ENCODE measurements around the gene RERE. TPM values are rescaled to one million over a fixed set of nuclear protein-coding genes. Genes with fewer than 3 reads are reported as not detected.

Gene RERE
- total RNA-seq, 1 experiment from 2014 or later, result 73.4 TPM

GRCh38 chr1:8846263-8846662 lies 28.8 kb upstream of the RERE start:
- Histone ChIP-seq H3F3A (ENCODE audit: insufficient read depth, low read depth) (no peaks in the 10 kb centered on the region; the same call in 1 of the 2 replicates), H3K27ac (no peak overlapping the region), H3K4me2 (no peak overlapping the region), H3K4me3 (no peak overlapping the region), H3K9me3 (ENCODE audit: insufficient read depth, low read depth) (no peaks in the 10 kb centered on the region), H3K36me3 (ENCODE audit: low read depth) (no peaks in the 10 kb centered on the region), H3K27me3 (ENCODE audit: insufficient read depth, low read depth) (no peaks in the 10 kb centered on the region), H2AFZ (no peak overlapping the region), H3K4me1 (replicated peaks; ENCODE audit: insufficient read depth) (no peaks in the 10 kb centered on the region), H4K20me1 (ENCODE audit: insufficient read depth) (no peaks in the 10 kb centered on the region), H3K9me2 (ENCODE audit: insufficient read depth) (no peaks in the 10 kb centered on the region), H3K79me2 (ENCODE audit: low read depth) (no peaks in the 10 kb centered on the region)
- no TSS peak for BruUV-seq (replicated peaks)
- intact Hi-C loops (cut with micrococcal nuclease; ENCODE audit: unreplicated experiment), result no loop called here
- TF ChIP-seq CTCF (conservative IDR thresholded peaks at IDR 0.05) (no peak), EZH2 (IDR thresholded peaks at IDR 0.05; ENCODE audit: low read depth) (no peak)
- no peak for DNase-seq
- POLR2A ChIA-PET (ENCODE audit: unreplicated experiment), result no interaction called here
- CTCF ChIA-PET, result no interaction called here

GRCh38 chr1:8845104-8846097 lies 28.0 kb upstream of the RERE start:
- CTCF ChIA-PET, result no interaction called here
- no TSS peak for BruUV-seq (replicated peaks)
- H3K4me1 ChIP-seq (replicated peaks; ENCODE audit: insufficient read depth), result no peaks in the 10 kb centered on the region
- H3K9me3 ChIP-seq (ENCODE audit: insufficient read depth, low read depth), result no peaks in the 10 kb centered on the region
- no peaks in the 10 kb centered on the region for H4K20me1 ChIP-seq (ENCODE audit: insufficient read depth)
- no peak overlapping the region for H3K4me3 ChIP-seq
- H3K79me2 ChIP-seq (ENCODE audit: low read depth), result no peaks in the 10 kb centered on the region
- H3K27ac ChIP-seq, result no peak overlapping the region
- no peak overlapping the region for H2AFZ ChIP-seq
- no peaks in the 10 kb centered on the region for H3K36me3 ChIP-seq (ENCODE audit: low read depth)
- POLR2A ChIA-PET (ENCODE audit: unreplicated experiment), result interaction anchor here (0.6 kb wide), 1 partner anchor 142 kb away, joined by 3 read pairs; no protein-coding TSS in a partner anchor
- H3K4me2 ChIP-seq, result no peak overlapping the region
- no peaks in the 10 kb centered on the region for H3K9me2 ChIP-seq (ENCODE audit: insufficient read depth)
- intact Hi-C loops (cut with micrococcal nuclease; ENCODE audit: unreplicated experiment), result no loop called here
- no peak for TF ChIP-seq EZH2 (IDR thresholded peaks at IDR 0.05; ENCODE audit: low read depth)
- no peak for TF ChIP-seq CTCF (conservative IDR thresholded peaks at IDR 0.05)
- DNase-seq, result no peak
- no peaks in the 10 kb centered on the region for H3K27me3 ChIP-seq (ENCODE audit: insufficient read depth, low read depth)
- no peaks in the 10 kb centered on the region; the same call in 1 of the 2 replicates for H3F3A ChIP-seq (ENCODE audit: insufficient read depth, low read depth)

- Histone ChIP-seq H3K4me3 (no peak overlapping the region), H2AFZ (no peak overlapping the region), H3F3A (ENCODE audit: insufficient read depth, low read depth) (no peaks in the 10 kb centered on the region; the same call in 1 of the 2 replicates), H3K27me3 (ENCODE audit: insufficient read depth, low read depth) (no peaks in the 10 kb centered on the region), H3K4me1 (replicated peaks; ENCODE audit: insufficient read depth) (no peaks in the 10 kb centered on the region), H4K20me1 (ENCODE audit: insufficient read depth) (no peaks in the 10 kb centered on the region), H3K36me3 (ENCODE audit: low read depth) (no peaks in the 10 kb centered on the region), H3K9me3 (ENCODE audit: insufficient read depth, low read depth) (no peaks in the 10 kb centered on the region), H3K4me2 (no peak overlapping the region), H3K79me2 (ENCODE audit: low read depth) (no peaks in the 10 kb centered on the region), H3K27ac (no peak overlapping the region), H3K9me2 (ENCODE audit: insufficient read depth) (no peaks in the 10 kb centered on the region)
- POLR2A ChIA-PET (ENCODE audit: unreplicated experiment), result interaction anchor here (0.7 kb wide), 1 partner anchor 414 kb away, joined by 9 read pairs; no protein-coding TSS in a partner anchor
- DNase-seq, result no peak
- intact Hi-C loops (cut with micrococcal nuclease; ENCODE audit: unreplicated experiment), result no loop called here
- TF ChIP-seq CTCF (conservative IDR thresholded peaks at IDR 0.05), result no peak
- TF ChIP-seq EZH2 (IDR thresholded peaks at IDR 0.05; ENCODE audit: low read depth), result no peak
- CTCF ChIA-PET, result no interaction called here
- BruUV-seq (replicated peaks), result no TSS peak
Observed at GRCh38 chr1:8844501-8845006, 27.1 kb upstream of the RERE start.

Measured in PC-9 (cell line).